ENCODE results near the gene PEX13. TPM values are rescaled to one million over a fixed set of nuclear protein-coding genes. Genes with fewer than 3 reads are reported as not detected.

Gene PEX13
- total and polyA plus RNA-seq, 2 of the 4 experiments (the other 2 are of a cell fraction), result 12.1 to 34.8 TPM

GRCh38 chr2:61100801-61101200 is 83.3 kb downstream of the PEX13 start:
- H2BK15ac ChIP-seq (ENCODE audit: low read depth, low read length), result no peak overlapping the region
- no peak overlapping the region for H2BK20ac ChIP-seq (ENCODE audit: low read depth, low read length)
- no peak overlapping the region for H3K4me3 ChIP-seq (ENCODE audit: insufficient read depth, low read depth, low read length)
- POLR2A ChIA-PET (ENCODE audit: unreplicated experiment), result no interaction called here
- H2AK9ac ChIP-seq (replicated peaks; ENCODE audit: low read depth, low read length, poor library complexity), result no peak overlapping the region
- H2BK5ac ChIP-seq (ENCODE audit: low read depth, low read length, poor library complexity, severe bottlenecking), result no peak overlapping the region
- TF ChIP-seq POLR2A (IDR thresholded peaks at IDR 0.05; ENCODE audit: low read depth, low read length) (no peak), MXI1 (IDR thresholded peaks at IDR 0.05; ENCODE audit: borderline replicate concordance, low read depth, low read length) (no peak)
- peaks cover 8% of the 10 kb centered on the region for H3K36me3 ChIP-seq (ENCODE audit: control insufficient read depth, insufficient read depth, low read length)
- no peaks in the 10 kb centered on the region for H3K9me3 ChIP-seq (ENCODE audit: control insufficient read depth, insufficient read depth, low read length)
- no TSS peak for BruUV-seq (replicated peaks)
- CTCF ChIA-PET, result no interaction called here
- ATAC-seq (ENCODE audit: low read depth) (no peak), DNase-seq (peak; percentile 0)
- no peaks in the 10 kb centered on the region for H3K27me3 ChIP-seq (ENCODE audit: control insufficient read depth, insufficient read depth, low read length)
- no peak overlapping the region for H3K18ac ChIP-seq (ENCODE audit: low read depth, low read length)
- intact Hi-C loops (cut with micrococcal nuclease), result no loop called here
- no peak overlapping the region for H4K5ac ChIP-seq (ENCODE audit: low read depth, low read length)
- H2AK5ac ChIP-seq (ENCODE audit: low read depth, low read length), result no peak overlapping the region
- H4K8ac ChIP-seq (ENCODE audit: low read depth in 2 of 2, low read length in 2 of 2), result no peak overlapping the region
- dilution Hi-C loops (cut with HindIII; ENCODE audit: low sequenced_read_pairs, unreplicated experiment), result no loop called here
- no peak overlapping the region for H3K4ac ChIP-seq (ENCODE audit: low read depth, low read length)
- H3K56ac ChIP-seq (ENCODE audit: extremely low read depth, insufficient read depth, low read length), result no peak overlapping the region
- H3K23ac ChIP-seq (ENCODE audit: low read depth, low read length), result no peak overlapping the region
- H3K9ac ChIP-seq (ENCODE audit: low read depth, low read length), result no peak overlapping the region
- no CpG with 5 or more reads among the region's 4 CpGs for WGBS, 2 experiments (ENCODE audit: extremely low coverage in 2 of 2, insufficient read length in 1 of 2)
- H4K91ac ChIP-seq (ENCODE audit: insufficient read depth, low read depth, low read length), result no peak overlapping the region
- H3K9me1 ChIP-seq (ENCODE audit: insufficient read depth, low read length), result no peaks in the 10 kb centered on the region; the same call in 1 of the 2 replicates
- no peak overlapping the region for H3K14ac ChIP-seq (replicated peaks; ENCODE audit: low read depth, low read length)
- no peak overlapping the region for H3K27ac ChIP-seq (ENCODE audit: insufficient read depth, low read length)
- no peak overlapping the region for H2AFZ ChIP-seq (replicated peaks; ENCODE audit: low read length, poor library complexity)
- no peak overlapping the region for H3K4me2 ChIP-seq (ENCODE audit: low read depth, low read length)
- no peak overlapping the region for H2BK120ac ChIP-seq (ENCODE audit: low read depth, low read length)
- no peaks in the 10 kb centered on the region for H3K4me1 ChIP-seq (ENCODE audit: control insufficient read depth, insufficient read depth, low read length)
- in situ Hi-C loops (cut with MboI; ENCODE audit: low sequenced_read_pairs), result no loop called here
- no peaks in the 10 kb centered on the region for H3K79me1 ChIP-seq (ENCODE audit: low read depth in 1 of 2, low read length in 2 of 2)
- no peaks in the 10 kb centered on the region for H4K20me1 ChIP-seq (ENCODE audit: insufficient read depth, low read length)

Small RNA genes within 50 kb of the gene (microRNA-seq; reads per million reads assigned to microRNA genes)
- gene RNA5SP95 (ENCODE audit: insufficient read depth, insufficient read length), result not detected

Small RNA genes within 50 kb of the gene (small RNA-seq; reads per million reads assigned to genes)
- gene RNA5SP95, result 0 reads per million in 5 experiments

Other genes with a start within 250 kb of the PEX13 start
- 4.3 and 5.3 TPM in 2 replicates for gene REL, start 136.1 kb upstream of the PEX13 start, total RNA-seq (2012; rRNA removed)
- 1.2 and 1.3 TPM in 2 replicates for gene REL, start 136.1 kb upstream of the PEX13 start, polyA plus RNA-seq (2012; rRNA removed)
- gene PUS10, start 535 bp downstream of the PEX13 start, total RNA-seq (2012; rRNA removed), result 5.7 and 7.5 TPM in 2 replicates
- gene PUS10, start 535 bp downstream of the PEX13 start, polyA plus RNA-seq (2012; rRNA removed), result 3.4 and 4.4 TPM in 2 replicates
- 3.8 and 5.8 TPM in 2 replicates for gene SANBR, start 48.2 kb downstream of the PEX13 start, total RNA-seq (2012; rRNA removed)
- 2.7 and 3.3 TPM in 2 replicates for gene SANBR, start 48.2 kb downstream of the PEX13 start, polyA plus RNA-seq (2012; rRNA removed)
- 8.4 and 10.3 TPM in 2 replicates for gene C2orf74, start 144.5 kb downstream of the PEX13 start, total RNA-seq (2012; rRNA removed)
- gene C2orf74, start 144.5 kb downstream of the PEX13 start, polyA plus RNA-seq (2012; rRNA removed), result 15.8 and 21.9 TPM in 2 replicates